ENCODE results near the gene OR51Q1. TPM values are rescaled to one million over a fixed set of nuclear protein-coding genes. Genes with fewer than 3 reads are reported as not detected.

Gene OR51Q1
- total and polyA plus RNA-seq, 2 donors (not counting 1 experiment from before 2014, with no cell fraction given): not detected

- Histone ChIP-seq H3K9me3 (ENCODE audit: control extremely low read depth in 1 of 3, control insufficient read depth in 2 of 3, insufficient read depth in 1 of 3, low read length in 2 of 3) (no peaks in the 10 kb centered on the region), H3K27ac (ENCODE audit: low read length in 2 of 2) (no peak within 1 kb of the TSS), H3K36me3 (replicated peaks in 1 of 2; ENCODE audit: control extremely low read depth in 1 of 2, control insufficient read depth in 1 of 2, extremely low read depth in 1 of 2, insufficient read depth in 2 of 2, low read length in 1 of 2) (no peaks in the 10 kb centered on the region), H3K4me2 (replicated peaks; ENCODE audit: low read depth, low read length, poor library complexity, severe bottlenecking) (no peak within 1 kb of the TSS), H3K27me3 (replicated peaks in 1 of 4; ENCODE audit: control extremely low read depth in 1 of 4, control insufficient read depth in 3 of 4, insufficient read depth in 4 of 4, low read length in 3 of 4) (no peaks in the 10 kb centered on the region), H4K20me1 (ENCODE audit: control insufficient read depth, insufficient read depth, low read length, poor library complexity, severe bottlenecking) (no peaks in the 10 kb centered on the region), H2AFZ (ENCODE audit: insufficient read depth, low read depth, low read length, poor library complexity, severe bottlenecking) (no peak within 1 kb of the TSS), H3K4me3 (ENCODE audit: control extremely low read depth in 1 of 5, extremely low read depth in 1 of 5, insufficient read depth in 1 of 5, low read depth in 2 of 5, low read length in 4 of 5) (no peak within 1 kb of the TSS), H3K4me1 (ENCODE audit: control insufficient read depth in 2 of 2, insufficient read depth in 2 of 2, low read length in 2 of 2) (no peaks in the 10 kb centered on the region), H3K9ac (ENCODE audit: low read length) (no peak within 1 kb of the TSS), H3K79me2 (ENCODE audit: control insufficient read depth, insufficient read depth, low read length) (no peaks in the 10 kb centered on the region)
- H3K4me3 Mint-ChIP-seq: no peak within 1 kb of the TSS
- TF ChIP-seq CTCF (IDR thresholded peaks at IDR 0.05): no peak
- no peak for TF ChIP-seq EZH2 (IDR thresholded peaks at IDR 0.05; ENCODE audit: borderline replicate concordance, insufficient read depth, low read depth, low read length, poor library complexity, severe bottlenecking)
- CTCF ChIA-PET: no interaction called here
- intact Hi-C loops (cut with micrococcal nuclease): no loop called here
- H3K9me3 Mint-ChIP-seq (ENCODE audit: insufficient read depth): no peaks in the 10 kb centered on the region
- H3K27me3 Mint-ChIP-seq: peaks cover 15% of the 10 kb centered on the region
- POLR2A ChIA-PET: no interaction called here
- H3K27ac Mint-ChIP-seq: no peak within 1 kb of the TSS
- 100% methylated on average over 1 of the region's 2 CpGs for WGBS (ENCODE audit: insufficient coverage)
- H3K4me1 Mint-ChIP-seq: no peaks in the 10 kb centered on the region
- DNase-seq (no peak), ATAC-seq (ENCODE audit: low read depth) (no peak)
These were observed 27.1 kb downstream of the OR51Q1 start, which contains the start of gene OR51I2 for GRCh38 chr11:5449023-5449422. Gene OR51I2, plus strand, starts transcription at chr11:5449323. Its CDS starts 4,166 bp downstream, at chr11:5453489.

GRCh38 chr11:5449432-5449831 is 27.5 kb downstream of the OR51Q1 start:
- ATAC-seq (ENCODE audit: low read depth) (no peak), DNase-seq (no peak)
- no peak for TF ChIP-seq EZH2 (IDR thresholded peaks at IDR 0.05; ENCODE audit: borderline replicate concordance, insufficient read depth, low read depth, low read length, poor library complexity, severe bottlenecking)
- TF ChIP-seq CTCF (IDR thresholded peaks at IDR 0.05): no peak
- Histone ChIP-seq H3K27me3 (replicated peaks in 1 of 4; ENCODE audit: control extremely low read depth in 1 of 4, control insufficient read depth in 3 of 4, insufficient read depth in 4 of 4, low read length in 3 of 4) (no peaks in the 10 kb centered on the region), H3K27ac (ENCODE audit: low read length in 2 of 2) (no peak overlapping the region), H3K36me3 (replicated peaks in 1 of 2; ENCODE audit: control extremely low read depth in 1 of 2, control insufficient read depth in 1 of 2, extremely low read depth in 1 of 2, insufficient read depth in 2 of 2, low read length in 1 of 2) (no peaks in the 10 kb centered on the region), H3K4me1 (ENCODE audit: control insufficient read depth in 2 of 2, insufficient read depth in 2 of 2, low read length in 2 of 2) (no peaks in the 10 kb centered on the region), H2AFZ (ENCODE audit: insufficient read depth, low read depth, low read length, poor library complexity, severe bottlenecking) (no peak overlapping the region), H3K4me3 (ENCODE audit: control extremely low read depth in 1 of 5, extremely low read depth in 1 of 5, insufficient read depth in 1 of 5, low read depth in 2 of 5, low read length in 4 of 5) (no peak overlapping the region), H4K20me1 (ENCODE audit: control insufficient read depth, insufficient read depth, low read length, poor library complexity, severe bottlenecking) (no peaks in the 10 kb centered on the region), H3K4me2 (replicated peaks; ENCODE audit: low read depth, low read length, poor library complexity, severe bottlenecking) (no peak overlapping the region), H3K79me2 (ENCODE audit: control insufficient read depth, insufficient read depth, low read length) (no peaks in the 10 kb centered on the region), H3K9ac (ENCODE audit: low read length) (no peak overlapping the region), H3K9me3 (ENCODE audit: control extremely low read depth in 1 of 3, control insufficient read depth in 2 of 3, insufficient read depth in 1 of 3, low read length in 2 of 3) (no peaks in the 10 kb centered on the region)
- Mint-ChIP-seq H3K4me1 (no peaks in the 10 kb centered on the region), H3K4me3 (no peak overlapping the region), H3K9me3 (ENCODE audit: insufficient read depth) (no peaks in the 10 kb centered on the region), H3K27me3 (peaks cover 12% of the 10 kb centered on the region), H3K27ac (no peak overlapping the region)
- CTCF ChIA-PET: no interaction called here
- intact Hi-C loops (cut with micrococcal nuclease): no loop called here
- 100% methylated on average over 1 of the region's 4 CpGs for WGBS (ENCODE audit: insufficient coverage)
- POLR2A ChIA-PET: no interaction called here
